Right forelimb (tissue), 1 donor: ENCODE measurements around the gene FSTL3.
A peak's percentile ranks its signal among the peaks of the same experiment; 100 is the strongest.
"Not testable (repeated sequence)": the region's sequence is repeated elsewhere in the genome, so short reads cannot be mapped to it uniquely, and the experiment has no call there.

ENCODE experiments used
- DNase-seq: peaks from one replicate; pipeline ENCODE4 v3.0.0-alpha.2; 2018

The FSTL3 gene

GRCh38 chr19:718251-718951 is 42.2 kb downstream of the FSTL3 start:
- no peak for DNase-seq

- peak; percentile 82 for DNase-seq
These were observed 42.9 kb downstream of the FSTL3 start for GRCh38 chr19:718991-719512.

- peak; percentile 79 for DNase-seq
These were observed 43.6 kb downstream of the FSTL3 start for GRCh38 chr19:719636-720344.

GRCh38 chr19:720345-721160 is 44.4 kb downstream of the FSTL3 start:
- no peak for DNase-seq

GRCh38 chr19:722553-723101 is 46.4 kb downstream of the FSTL3 start:
- DNase-seq = no peak

- no peak for DNase-seq
These were observed 47.1 kb downstream of the FSTL3 start for GRCh38 chr19:723247-723646.

- no peak for DNase-seq
These were observed 47.5 kb downstream of the FSTL3 start for GRCh38 chr19:723714-724113.

- no peak for DNase-seq
These were observed 49.4 kb downstream of the FSTL3 start for GRCh38 chr19:725461-726089.

GRCh38 chr19:726993-727956 is 51.1 kb downstream of the FSTL3 start:
- no peak for DNase-seq

- DNase-seq = no peak
These were observed 51.8 kb downstream of the FSTL3 start for GRCh38 chr19:728011-728410.

- DNase-seq = not testable (repeated sequence)
These were observed 53.4 kb downstream of the FSTL3 start for GRCh38 chr19:729564-729963.

- DNase-seq = no peak
These were observed 53.9 kb downstream of the FSTL3 start for GRCh38 chr19:729965-730668.

- no peak for DNase-seq
These were observed 54.8 kb downstream of the FSTL3 start for GRCh38 chr19:731000-731399.

GRCh38 chr19:732148-733069 is 56.2 kb downstream of the FSTL3 start:
- DNase-seq = no peak
